Endometrial microvascular endothelial cells (primary cell): ENCODE measurements around the gene DDX31. TPM values are rescaled to one million over a fixed set of nuclear protein-coding genes. Genes with fewer than 3 reads are reported as not detected.

Experiments
- in situ Hi-C: cut with HindIII; loops from 2 replicates; pipeline ENCODE4 v1.10.0; 2017; ENCODE audit warnings: low sequenced_read_pairs, low pct_unique_long_range_greater_than_20kb; ENCODE audit errors: inconsistent ontology term
- total RNA-seq: library from RNA; depleted of rRNA; stranded (reverse); fragments of >200 nt; gene quantifications from one replicate; pipeline ENCODE4 v1.2.3, GENCODE V29; 2015; ENCODE audit errors: inconsistent ontology term

Gene DDX31
- total RNA-seq, 1 donor from 2014 or later: 14.7 TPM

DNA sequence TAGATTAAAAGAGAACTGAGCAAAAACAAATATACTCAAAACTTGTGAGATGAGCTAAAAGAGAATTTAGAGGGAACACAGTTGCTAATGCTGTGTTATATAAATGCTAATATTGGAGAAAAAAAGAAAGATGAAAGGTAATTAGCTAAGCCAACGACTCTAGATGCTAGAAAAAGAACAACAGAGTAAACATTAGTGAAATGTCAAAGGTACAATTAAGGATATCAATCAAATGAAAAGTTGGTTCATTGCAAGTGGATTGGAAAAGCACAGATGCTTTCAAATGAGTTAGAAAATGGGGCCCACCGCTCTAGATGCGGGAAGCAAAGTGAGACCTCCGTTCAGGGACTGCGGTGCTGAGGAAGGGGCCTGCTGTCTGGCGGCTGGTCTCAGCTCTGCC lies 105.3 kb downstream of the DDX31 start:
- in situ Hi-C loops: no loop called here

DNA sequence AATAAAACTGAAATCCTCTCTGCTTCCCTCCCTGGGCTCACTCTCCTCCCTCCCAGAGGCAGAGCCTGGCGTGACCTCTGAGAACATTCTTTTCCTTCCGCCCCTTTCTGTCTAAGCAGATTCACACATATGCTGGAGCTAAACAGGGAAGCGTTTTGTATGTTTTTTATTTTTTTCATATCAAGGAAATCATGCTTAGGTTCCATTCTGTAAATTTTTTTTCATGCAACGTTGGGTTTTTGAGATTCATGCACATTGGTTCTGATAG lies 107.5 kb downstream of the DDX31 start:
- in situ Hi-C loops: no loop called here

DNA sequence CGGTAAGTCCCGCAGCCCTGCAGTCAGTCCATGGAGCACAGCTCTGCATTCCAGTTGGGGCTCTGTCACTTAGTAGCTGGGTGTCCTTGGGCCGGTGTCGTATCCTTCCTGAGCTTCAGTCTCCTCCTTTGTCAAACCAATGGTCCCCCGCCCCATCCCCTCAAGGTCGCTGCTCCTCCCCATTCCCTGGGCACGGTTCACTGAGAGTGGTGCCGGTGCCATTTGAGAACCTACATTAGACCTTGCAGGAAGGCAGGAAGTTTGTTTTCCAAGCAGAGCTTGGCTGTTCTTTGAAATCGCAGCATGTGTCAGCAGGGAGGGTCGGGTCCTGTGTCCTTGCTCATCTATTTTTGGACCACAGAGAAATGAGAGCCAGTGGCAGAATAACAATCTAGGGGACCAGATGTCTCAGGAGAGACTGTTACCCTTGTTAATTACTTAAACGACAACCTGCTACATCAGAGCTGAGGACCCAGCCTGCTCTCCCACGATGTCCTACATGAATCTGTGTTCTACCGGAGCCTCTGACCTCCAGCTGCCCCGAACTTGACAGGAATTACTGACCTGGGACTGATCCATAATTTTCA lies 109.1 kb downstream of the DDX31 start:
- in situ Hi-C loops: no loop called here

DNA sequence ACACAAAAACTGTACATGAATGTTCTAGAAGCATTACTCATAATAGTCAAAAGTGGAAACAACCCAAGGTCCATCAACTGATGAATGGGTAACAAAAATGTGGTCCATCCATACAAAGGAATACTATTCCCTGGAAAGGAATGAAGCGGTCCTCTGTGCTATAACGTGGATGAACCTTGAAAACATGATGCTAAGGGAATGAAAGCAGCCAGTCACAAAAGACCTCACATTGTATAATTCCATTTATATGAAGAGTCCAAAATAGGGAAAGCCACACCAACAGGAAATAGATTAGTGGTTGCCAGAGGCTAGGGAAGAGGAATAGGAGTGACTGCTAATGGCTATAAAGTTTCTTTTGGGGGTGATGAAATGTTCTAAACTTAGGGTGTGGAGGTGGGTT lies 110.1 kb downstream of the DDX31 start:
- in situ Hi-C loops: no loop called here

DNA sequence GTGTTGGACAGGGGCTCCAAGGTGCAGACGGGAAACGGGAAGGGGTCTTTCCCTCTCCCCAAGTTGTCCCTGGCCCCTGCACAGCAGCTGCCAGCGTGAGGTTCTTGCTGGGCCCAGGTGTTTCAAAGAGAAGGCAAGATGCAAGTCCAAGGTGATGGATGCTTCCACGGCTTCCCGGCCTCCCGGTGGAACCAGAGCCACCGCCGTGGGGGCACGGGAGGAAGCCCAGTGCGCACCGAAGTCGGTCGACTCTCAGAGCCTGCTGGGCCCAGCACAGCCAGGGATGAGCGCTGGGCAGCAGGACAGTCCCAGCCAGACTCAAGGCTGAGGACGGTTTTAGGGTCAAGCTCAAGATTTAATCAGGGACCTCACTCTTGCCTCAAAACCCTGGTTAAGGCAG lies 112.6 kb downstream of the DDX31 start:
- in situ Hi-C loops: no loop called here

DNA sequence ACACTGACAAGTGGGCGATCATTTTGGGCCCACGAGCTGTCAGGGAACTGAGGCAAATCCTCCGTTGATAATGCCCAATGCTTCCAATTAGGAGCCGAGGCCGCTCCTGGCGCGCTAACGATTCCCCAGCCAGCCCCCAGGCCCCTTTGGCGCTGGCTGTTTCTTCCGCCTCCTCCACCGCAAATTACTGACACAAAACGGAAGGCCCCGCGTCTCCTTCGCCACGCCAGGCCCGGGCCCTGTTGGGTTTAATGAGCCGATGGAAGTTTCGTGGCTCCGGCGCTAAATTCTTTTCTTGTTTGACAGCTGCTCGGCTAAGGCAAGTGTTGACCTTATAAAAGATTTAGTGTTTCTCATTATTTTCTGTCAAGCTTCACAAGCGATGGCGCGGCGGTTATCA lies 113.1 kb downstream of the DDX31 start:
- in situ Hi-C loops: no loop called here

DNA sequence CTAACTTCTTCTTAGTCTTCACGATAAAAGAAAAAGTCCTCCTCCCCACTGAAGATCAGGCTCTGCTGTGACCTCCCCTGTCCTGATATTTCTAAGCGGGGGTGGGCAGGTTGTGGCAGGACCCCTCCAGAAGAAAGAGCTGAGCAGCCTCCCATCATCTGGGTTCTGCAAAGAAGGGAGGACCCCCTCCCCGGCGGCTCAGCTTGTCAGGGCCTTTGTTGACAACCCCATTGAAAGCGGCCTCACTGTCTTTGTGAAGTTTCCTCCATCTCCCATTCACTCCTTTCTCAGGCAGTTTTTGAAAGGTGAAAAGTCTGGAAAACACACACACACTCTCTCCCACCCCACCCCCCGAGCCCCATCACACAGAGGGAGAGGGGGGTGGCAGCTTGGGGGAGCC lies 113.5 kb downstream of the DDX31 start:
- in situ Hi-C loops: no loop called here

DNA sequence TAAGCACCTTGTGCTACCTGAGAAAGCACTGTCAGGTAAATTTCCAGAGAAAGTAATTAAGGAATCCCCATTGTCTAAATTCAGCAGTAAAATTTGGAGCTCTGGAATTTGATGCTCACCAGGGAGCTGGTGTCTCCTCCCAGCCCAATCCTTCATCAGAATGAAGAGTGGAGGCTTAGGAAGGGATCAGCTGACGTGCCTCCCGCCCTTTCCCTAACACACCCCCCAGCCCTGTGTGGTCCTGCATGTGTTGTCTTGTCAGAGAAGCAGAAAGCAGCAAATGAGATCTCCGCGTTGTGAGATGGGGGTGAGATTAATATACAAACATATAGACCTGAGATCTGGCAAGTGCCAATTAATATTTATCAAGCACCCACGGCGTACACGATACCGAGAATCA lies 114.3 kb downstream of the DDX31 start:
- in situ Hi-C loops: no loop called here

DNA sequence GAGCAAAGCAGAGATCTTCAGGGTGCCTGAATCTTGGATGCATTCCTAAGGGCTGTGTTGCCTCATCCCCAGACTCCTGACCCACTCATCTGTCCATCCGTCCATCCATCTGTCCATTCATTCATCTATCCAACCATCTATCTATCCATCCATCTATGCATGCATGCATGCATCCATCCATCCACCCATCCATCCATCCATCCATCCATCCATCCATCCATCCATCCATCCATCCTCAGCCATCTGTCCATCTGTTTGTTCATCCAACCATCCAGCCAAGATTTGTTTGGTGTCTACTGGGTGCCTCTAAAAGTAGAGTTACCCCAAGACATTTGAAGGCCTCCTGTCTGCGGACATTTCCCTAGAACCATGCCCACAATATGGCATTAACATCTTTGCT lies 115.0 kb downstream of the DDX31 start:
- in situ Hi-C loops: no loop called here

DNA sequence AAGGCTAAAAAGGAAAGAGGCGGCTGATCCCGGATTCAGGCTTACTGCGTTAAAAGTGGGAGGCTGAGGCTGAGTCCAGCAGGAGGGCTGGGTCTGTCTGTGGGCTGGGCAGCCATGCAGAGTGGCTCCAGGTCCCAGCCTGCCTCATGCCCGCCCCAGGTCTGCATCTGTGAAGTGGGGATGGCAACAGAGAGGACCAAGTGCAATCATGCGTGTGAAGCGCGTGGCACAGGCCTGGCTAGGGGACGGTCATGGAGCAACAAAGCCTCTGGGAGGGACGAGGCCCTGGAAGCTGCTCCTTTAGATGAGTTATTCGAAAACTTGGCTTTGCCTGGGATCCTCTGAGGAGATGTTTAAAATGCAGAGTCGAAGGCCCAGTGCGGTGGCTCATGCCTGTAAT lies 117.7 kb downstream of the DDX31 start:
- in situ Hi-C loops: no loop called here

DNA sequence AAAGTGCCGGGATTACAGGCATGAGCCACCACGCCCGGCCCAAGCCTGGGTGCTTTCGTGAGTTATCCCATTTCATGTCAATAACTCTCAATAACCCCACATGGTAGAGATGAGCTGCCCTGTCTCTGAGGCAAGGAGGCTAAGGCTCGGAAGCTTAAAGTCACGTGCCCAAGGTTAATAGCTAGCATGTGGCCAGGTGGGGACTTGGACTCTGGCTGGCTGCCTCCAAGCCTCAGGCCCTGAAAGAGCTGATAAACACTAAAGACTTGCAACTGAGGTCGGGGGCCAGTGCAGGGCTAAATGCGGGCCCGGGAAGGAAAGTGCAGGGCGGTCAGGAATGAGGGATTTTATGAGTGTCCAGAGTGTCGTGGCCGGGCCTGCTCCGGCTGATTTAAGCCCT lies 118.2 kb downstream of the DDX31 start:
- in situ Hi-C loops: no loop called here

DNA sequence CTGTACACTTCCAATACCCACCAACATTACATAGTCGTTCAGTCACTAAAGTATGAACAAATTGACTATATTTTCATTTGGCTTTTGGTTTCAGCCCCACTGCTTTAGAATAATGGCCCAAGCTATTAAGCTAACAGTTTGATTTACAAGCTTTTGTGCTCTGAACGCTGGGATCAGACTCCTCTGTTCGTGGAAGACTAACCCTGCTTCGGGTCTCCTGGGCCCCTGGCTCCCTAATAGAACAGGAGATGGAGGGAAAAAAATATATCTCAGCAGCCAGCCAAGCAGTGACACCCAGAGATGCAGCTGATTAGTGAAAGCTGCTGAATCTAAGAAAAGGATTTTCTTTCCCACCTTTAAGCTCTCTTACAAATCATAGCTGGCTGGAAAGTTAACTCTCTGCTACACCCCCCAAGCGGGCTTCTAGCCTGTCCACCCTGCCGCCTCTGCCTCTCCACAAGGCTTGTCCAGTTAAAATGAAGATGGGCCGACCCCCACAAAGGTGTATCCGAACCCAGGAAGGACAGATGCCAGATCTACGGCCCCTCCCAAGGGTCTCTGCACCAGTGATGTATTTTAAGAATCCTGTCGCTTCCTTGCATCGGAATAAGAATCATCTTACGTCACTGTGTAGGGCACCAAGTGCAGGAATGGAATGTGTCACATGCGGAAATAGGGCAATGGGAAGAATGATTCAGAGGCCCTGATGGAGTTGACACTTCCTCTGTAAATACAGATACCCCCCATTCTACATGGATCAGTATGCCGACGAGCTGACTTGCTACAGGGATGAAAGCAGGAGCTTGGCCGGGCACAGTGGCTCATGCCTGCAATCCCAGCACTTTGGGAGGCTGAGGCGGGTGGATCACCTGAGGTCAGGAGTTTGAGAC lies 120.8 kb downstream of the DDX31 start:
- in situ Hi-C loops: no loop called here

DNA sequence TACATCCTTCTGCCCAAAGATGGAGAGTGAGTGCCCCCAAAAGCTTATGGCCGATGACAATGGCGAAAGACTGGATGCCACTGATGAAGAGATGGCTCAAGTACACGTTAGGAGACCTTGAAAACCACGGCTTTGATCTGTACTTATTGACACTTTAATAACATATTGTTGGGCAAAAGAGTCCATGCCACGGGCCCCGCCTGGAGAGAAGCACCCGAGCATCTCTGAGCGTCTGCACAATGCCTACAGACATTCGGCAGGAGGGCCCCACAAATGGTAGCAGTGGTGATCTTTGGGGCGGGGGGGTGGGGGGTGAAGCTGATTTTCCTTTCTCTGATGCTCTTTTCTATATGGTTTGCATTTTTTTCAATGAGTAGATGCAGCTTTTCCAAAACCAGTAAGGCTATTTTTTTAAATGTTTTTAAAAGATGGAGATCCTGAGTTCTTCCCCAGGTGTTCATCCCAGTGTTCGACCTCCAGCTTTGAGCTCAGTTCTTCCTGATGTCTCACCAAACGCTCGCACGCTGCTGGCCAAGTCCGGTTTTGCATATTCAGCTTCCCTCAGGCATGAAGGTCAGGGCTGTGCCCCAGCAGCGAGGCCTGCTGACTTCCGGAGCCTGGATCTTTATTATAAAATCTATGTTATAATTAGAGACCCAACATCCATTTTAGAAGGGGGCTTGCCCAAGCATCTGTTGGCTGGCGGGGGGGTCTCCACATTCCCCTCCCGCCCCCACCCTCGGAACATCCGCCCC lies 121.6 kb downstream of the DDX31 start:
- in situ Hi-C loops: no loop called here

DNA sequence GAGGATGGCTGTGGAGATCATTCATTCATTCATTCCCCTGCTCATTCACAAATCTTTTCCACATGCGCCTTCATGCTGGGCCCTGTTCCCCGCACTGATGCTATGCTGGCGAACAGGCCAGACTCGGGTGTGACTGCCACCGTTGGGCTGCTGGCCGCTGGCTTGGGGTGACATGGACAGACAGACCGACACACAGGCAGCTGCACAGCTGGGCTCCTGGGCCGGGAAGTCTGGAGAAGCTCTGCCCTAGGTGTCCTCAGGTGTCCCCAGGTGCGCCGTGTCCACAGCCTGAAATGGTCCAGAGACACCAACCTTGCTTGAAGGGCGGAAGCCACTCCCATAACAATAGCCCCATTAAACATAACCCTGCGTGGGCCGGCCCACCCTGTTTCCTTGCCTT lies 122.3 kb downstream of the DDX31 start:
- in situ Hi-C loops: no loop called here

DNA sequence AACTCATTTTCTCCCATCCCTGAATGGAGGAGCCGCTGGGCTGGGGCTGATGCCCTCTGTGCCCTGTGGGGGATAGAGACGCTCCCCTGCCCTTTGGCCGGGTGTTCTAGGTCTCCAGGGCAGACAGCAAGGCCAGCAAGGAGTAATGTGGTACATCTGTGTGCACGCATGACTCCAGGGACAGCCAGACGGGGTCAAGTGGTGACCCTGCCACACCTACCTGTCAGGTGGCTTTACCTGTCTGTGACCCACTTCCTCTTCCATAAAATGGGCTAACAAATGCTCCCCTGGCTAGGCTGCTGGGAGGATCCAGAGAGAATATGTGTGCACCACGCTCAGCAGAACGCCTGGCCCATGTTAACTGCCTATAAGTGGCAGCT lies 122.7 kb downstream of the DDX31 start:
- in situ Hi-C loops: no loop called here

DNA sequence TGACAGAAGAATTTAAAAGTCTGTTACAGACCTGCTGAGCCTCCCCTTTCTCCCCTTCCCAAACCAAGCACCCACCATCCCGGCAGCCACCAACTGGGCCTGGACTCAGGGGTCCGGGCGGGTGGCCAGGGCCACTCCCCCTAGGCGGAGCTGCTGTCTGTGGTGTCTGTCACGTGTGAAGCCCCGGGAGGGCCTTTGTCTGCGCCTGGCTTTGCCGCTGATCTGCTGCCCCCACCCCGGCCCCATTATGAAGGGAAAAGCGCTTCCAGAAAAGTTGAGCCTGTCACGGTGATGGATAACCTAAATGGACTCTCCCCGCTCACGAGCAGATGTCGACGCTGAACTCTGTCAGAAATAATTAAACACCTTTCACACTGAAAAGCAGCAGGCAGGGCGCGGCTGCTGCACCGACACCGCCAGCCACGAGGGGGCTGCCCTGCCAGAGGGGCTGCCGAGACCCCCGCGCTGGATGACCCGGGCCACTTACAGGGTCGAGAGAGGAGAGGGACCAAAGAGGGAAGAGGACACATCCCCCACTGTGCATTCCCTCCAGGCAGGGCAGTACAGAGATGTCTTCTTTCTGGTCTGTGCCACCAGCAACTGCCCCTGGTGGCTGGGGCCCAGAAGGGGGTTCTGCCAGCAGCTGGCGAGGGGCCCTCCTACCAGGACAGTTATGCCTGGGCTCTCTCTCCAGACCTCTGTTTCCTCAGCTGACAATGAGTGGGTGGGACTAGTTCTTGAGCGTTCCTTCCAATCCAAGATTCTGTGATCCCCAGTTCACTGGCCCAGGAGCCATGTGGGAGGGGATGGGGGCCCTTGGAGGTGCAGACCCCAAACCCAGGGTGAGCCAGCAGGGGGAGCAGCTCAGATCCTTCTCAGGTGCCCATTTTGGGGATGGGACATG lies 123.4 kb downstream of the DDX31 start:
- in situ Hi-C loops: no loop called here

DNA sequence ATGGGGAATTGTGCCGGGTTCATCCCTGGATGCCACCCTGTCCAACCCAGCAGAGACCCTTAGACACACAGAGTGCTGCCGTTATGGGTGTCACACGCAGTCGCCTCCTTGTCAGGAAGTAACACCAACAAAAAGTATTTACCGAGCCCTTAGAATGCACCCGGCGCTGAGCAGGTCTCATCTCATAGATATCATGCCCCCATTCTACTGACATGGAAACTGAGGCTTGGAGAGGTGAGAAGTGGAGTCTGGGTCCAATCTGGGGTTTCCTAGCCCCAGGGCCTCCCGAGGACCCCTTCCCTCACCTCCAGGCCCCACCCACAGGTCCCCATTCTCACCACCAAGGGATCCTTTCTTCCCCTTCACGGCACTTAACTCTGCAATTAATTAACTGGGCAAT lies 124.2 kb downstream of the DDX31 start:
- in situ Hi-C loops: no loop called here

DNA sequence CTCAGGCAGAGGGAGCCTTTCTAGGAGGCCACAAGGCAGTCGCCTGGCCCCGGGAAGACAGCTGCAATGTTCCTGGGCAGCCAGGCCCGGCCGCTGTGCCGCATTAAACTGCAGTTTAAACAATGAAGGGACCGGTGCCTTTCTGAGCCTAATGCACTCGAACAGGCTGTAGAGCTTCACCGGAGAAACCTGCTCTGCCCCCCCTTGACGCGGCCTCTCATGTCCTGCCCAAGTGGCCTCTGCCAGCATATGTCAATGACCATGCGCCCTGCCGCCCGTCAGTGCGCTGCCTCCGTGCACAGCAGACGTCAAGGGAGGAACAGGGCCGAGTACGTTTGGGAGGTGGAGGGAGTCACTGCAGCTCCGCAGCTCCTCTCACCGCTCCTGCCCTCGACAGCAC lies 125.8 kb downstream of the DDX31 start:
- in situ Hi-C loops: no loop called here

DNA sequence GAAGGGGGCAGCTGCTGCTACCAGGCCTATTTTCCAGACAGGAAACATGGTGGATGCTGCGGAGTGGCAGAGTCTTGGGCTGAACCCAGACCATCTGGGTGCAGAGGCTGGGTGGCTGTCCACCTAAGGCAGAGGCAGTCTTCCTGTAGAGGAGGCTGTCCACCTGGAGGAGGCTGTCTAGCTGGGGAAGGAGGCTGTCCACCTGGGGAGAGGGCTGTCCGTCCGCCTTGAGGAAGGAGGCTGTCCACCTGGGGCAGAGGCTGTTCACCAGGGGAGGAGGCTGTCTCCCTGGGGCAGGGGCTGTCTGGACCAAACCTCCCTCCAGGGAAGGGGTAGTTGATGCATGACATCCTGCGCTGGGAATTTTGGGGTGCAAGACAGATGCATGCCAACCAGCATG lies 126.5 kb downstream of the DDX31 start:
- in situ Hi-C loops: no loop called here
